Mesendoderm (in vitro differentiated cells): ENCODE data around the gene FOXP1.
"Not testable (repeated sequence)": the region's sequence is repeated elsewhere in the genome, so short reads cannot be mapped to it uniquely, and the experiment has no call there.

Source experiments
- DNase-seq: peaks from one replicate; pipeline ENCODE4 v3.0.0; 2013
- H2AK5ac ChIP-seq: 2 replicates; pipeline ENCODE4 v1.6.1; 2013; ENCODE audit warnings: low read length, inconsistent platforms
- H2BK120ac ChIP-seq: 2 replicates; pipeline ENCODE4 v1.6.1; 2013; ENCODE audit warnings: low read depth, mild to moderate bottlenecking, low read length, moderate library complexity, mixed read lengths
- H2BK15ac ChIP-seq: replicated peaks from 2 replicates; pipeline ENCODE4 v1.6.1; 2013; ENCODE audit warnings: low read depth, mild to moderate bottlenecking, moderate library complexity
- H2BK5ac ChIP-seq: 2 replicates; pipeline ENCODE4 v1.6.1; 2013; ENCODE audit warnings: low read length, inconsistent platforms
- H3K18ac ChIP-seq: 2 replicates; pipeline ENCODE4 v1.6.1; 2013; ENCODE audit warnings: mild to moderate bottlenecking, low read length, mixed read lengths
- H3K23ac ChIP-seq: one replicate; pipeline ENCODE4 v1.6.1; 2013; ENCODE audit warnings: low read length
- H3K27ac ChIP-seq: 2 replicates; pipeline ENCODE4 v1.5.1; 2013; ENCODE audit warnings: low read depth, mild to moderate bottlenecking, inconsistent platforms, low read length, moderate library complexity
- H3K27me3 ChIP-seq: 2 replicates; pipeline ENCODE4 v1.6.1; 2013; ENCODE audit warnings: low read length, control low read depth, mild to moderate bottlenecking, inconsistent platforms; ENCODE audit not compliant: insufficient read depth, poor library complexity
- H3K36me3 ChIP-seq: 2 replicates; pipeline ENCODE4 v1.6.1; 2013; ENCODE audit warnings: low read length, inconsistent platforms; ENCODE audit not compliant: control insufficient read depth, insufficient read depth
- H3K4ac ChIP-seq: one replicate; pipeline ENCODE4 v1.6.1; 2013; ENCODE audit warnings: low read depth, mild to moderate bottlenecking, low read length, moderate library complexity
- H3K4me1 ChIP-seq: 2 replicates; pipeline ENCODE4 v1.6.1; 2013; ENCODE audit warnings: low read depth, low read length, inconsistent platforms; ENCODE audit not compliant: control insufficient read depth
- H3K4me2 ChIP-seq: 2 replicates; pipeline ENCODE4 v1.6.1; 2013; ENCODE audit warnings: low read length
- H3K4me3 ChIP-seq: 2 replicates; pipeline ENCODE4 v1.5.1; 2013; ENCODE audit warnings: mild to moderate bottlenecking, low read length
- H3K56ac ChIP-seq: one replicate; pipeline ENCODE4 v1.6.1; 2013; ENCODE audit warnings: low read length
- H3K79me1 ChIP-seq: 2 replicates; pipeline ENCODE4 v1.6.1; 2013; ENCODE audit warnings: low read length, inconsistent platforms
- H3K79me2 ChIP-seq: 2 replicates; pipeline ENCODE4 v1.6.1; 2013; ENCODE audit warnings: mild to moderate bottlenecking, low read length; ENCODE audit not compliant: control insufficient read depth, insufficient read depth
- H3K9ac ChIP-seq: 2 replicates; pipeline ENCODE4 v1.6.1; 2013; ENCODE audit warnings: low read length, inconsistent platforms
- H4K5ac ChIP-seq: one replicate; pipeline ENCODE4 v1.6.1; 2013; ENCODE audit warnings: low read length
- H4K8ac ChIP-seq: one replicate; pipeline ENCODE4 v1.6.1; 2013; ENCODE audit warnings: low read depth, mild to moderate bottlenecking, control low read depth, low read length, moderate library complexity
- WGBS: extraction: QIAGEN DNeasy Blood & Tissue Kit; methylation state at CpG from one replicate; pipeline ENCODE4 v1.1.7; 2013; ENCODE audit warnings: low lambda C conversion rate, missing lambda C conversion rate; ENCODE audit not compliant: insufficient coverage; ENCODE audit errors: extremely low coverage; 5-methylcytosine and 5-hydroxymethylcytosine counted together

The FOXP1 gene

DNA sequence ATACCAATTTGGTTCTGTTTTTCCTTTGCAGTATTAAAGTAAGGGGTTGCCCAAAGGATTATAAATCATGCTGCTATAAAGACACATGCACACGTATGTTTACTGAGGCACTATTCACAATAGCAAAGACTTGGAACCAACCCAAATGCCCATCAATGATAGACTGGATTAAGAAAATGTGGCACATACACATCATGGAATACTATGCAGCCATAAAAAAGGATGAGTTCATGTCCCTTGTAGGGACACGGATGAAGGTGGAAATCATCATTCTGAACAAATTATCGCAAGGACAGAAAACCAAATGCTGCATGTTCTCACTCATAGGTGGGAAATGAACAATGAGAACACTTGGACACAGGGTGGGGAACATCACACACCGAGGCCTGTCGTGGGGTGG lies 259.3 kb downstream of the FOXP1 start:
- not testable (repeated sequence) for H4K8ac ChIP-seq, H3K4ac ChIP-seq, H4K5ac ChIP-seq, H3K27me3 ChIP-seq, H3K18ac ChIP-seq, H2BK5ac ChIP-seq, H3K36me3 ChIP-seq, DNase-seq, H3K23ac ChIP-seq, H3K79me1 ChIP-seq, H3K27ac ChIP-seq, H2AK5ac ChIP-seq, H3K9ac ChIP-seq, H2BK15ac ChIP-seq, H3K4me2 ChIP-seq, H2BK120ac ChIP-seq, H3K4me1 ChIP-seq, H3K79me2 ChIP-seq, H3K4me3 ChIP-seq, H3K56ac ChIP-seq
- no CpG with 5 or more reads among the region's 5 CpGs for whole genome bisulfite sequencing

DNA sequence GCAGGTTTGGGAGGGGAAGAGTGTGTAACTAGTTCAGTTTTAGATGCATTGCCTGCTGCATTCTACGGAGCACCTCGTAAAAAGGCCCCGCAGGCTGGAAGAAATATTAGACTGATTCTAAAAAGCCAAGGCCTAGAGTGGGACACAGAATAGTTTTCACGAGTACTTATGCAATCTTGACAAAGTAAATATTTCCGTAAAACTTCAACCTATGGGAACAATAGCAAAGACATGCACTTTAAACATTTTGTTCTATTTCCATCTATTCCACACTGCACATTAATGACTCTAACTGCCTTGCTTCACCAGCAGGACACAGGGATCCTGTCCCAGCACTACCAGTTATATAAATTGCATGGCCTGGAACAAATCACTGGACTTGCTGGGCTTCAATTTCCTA lies 260.0 kb downstream of the FOXP1 start:
- Histone ChIP-seq H3K36me3 (no peaks in the 10 kb centered on the region), H2BK5ac (no peak overlapping the region), H3K9ac (no peak overlapping the region), H3K27me3 (no peaks in the 10 kb centered on the region), H3K79me1 (no peaks in the 10 kb centered on the region), H3K4me1 (no peaks in the 10 kb centered on the region), H4K8ac (no peak overlapping the region), H3K79me2 (no peaks in the 10 kb centered on the region), H3K23ac (no peak overlapping the region), H2BK15ac (no peak overlapping the region), H4K5ac (no peak overlapping the region), H3K18ac (no peak overlapping the region), H3K27ac (no peak overlapping the region), H3K4me2 (no peak overlapping the region), H2BK120ac (no peak overlapping the region), H3K56ac (no peak overlapping the region), H3K4ac (no peak overlapping the region), H2AK5ac (no peak overlapping the region), H3K4me3 (no peak overlapping the region)
- no peak for DNase-seq
- WGBS: no CpG with 5 or more reads among the region's 5 CpGs

DNA sequence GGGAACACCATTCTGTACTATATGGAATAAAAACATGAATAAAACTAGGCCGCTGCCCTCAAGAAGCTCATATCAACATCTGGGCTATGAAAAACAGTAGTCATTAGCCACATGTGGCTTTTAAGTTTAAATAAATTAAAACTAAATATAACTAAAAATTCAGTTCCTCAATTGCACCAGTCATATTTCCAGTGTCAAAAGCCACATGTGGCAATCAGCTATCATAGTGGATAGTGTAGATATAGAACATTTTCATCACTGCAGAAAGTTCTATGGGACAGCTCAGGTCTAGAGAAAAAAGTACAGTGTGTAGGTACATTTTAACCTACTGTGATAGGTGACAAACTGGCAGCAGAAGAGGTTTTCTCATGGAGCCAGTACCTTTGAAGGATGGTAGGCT lies 261.4 kb downstream of the FOXP1 start:
- DNase-seq: no peak
- no peak overlapping the region for H2BK15ac ChIP-seq
- no peak overlapping the region for H3K4ac ChIP-seq
- no peaks in the 10 kb centered on the region for H3K27me3 ChIP-seq
- no peak overlapping the region for H3K4me2 ChIP-seq
- no peaks in the 10 kb centered on the region for H3K4me1 ChIP-seq
- H3K4me3 ChIP-seq: no peak overlapping the region
- no peaks in the 10 kb centered on the region for H3K36me3 ChIP-seq
- H3K9ac ChIP-seq: no peak overlapping the region
- H4K5ac ChIP-seq: no peak overlapping the region
- H2BK120ac ChIP-seq: no peak overlapping the region
- no peak overlapping the region for H2AK5ac ChIP-seq
- no peak overlapping the region for H3K27ac ChIP-seq
- no peak overlapping the region for H3K23ac ChIP-seq
- no CpG with 5 or more reads among the region's 1 CpG for WGBS
- H3K56ac ChIP-seq: no peak overlapping the region
- H3K18ac ChIP-seq: no peak overlapping the region
- H3K79me2 ChIP-seq: no peaks in the 10 kb centered on the region
- H3K79me1 ChIP-seq: no peaks in the 10 kb centered on the region
- no peak overlapping the region for H4K8ac ChIP-seq
- no peak overlapping the region for H2BK5ac ChIP-seq

DNA sequence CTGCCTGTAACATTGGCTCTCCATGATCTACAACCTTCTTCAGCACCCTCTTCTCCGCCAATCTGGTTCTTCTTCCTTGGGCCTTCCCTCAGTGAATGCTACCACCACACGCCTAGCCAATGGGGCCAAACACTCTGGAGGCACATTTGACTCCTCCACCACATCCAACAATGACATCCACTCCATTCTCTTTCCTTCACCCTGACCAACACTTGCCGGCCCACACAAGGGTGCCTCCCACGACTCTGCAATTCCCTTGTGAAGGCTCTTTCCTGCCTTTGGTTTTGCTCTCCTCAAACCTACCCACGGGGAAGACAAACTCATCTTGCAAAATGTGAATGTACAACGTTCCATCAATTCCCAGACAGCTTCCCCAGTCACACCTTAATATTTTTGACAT lies 263.8 kb downstream of the FOXP1 start:
- no peak overlapping the region for H2BK15ac ChIP-seq
- H3K79me2 ChIP-seq: no peaks in the 10 kb centered on the region
- no peak overlapping the region for H3K4ac ChIP-seq
- no peaks in the 10 kb centered on the region for H3K4me1 ChIP-seq
- no peaks in the 10 kb centered on the region for H3K27me3 ChIP-seq
- no peak overlapping the region for H3K9ac ChIP-seq
- WGBS: no CpG with 5 or more reads among the region's 6 CpGs
- no peak for DNase-seq
- no peak overlapping the region for H3K4me3 ChIP-seq
- H4K8ac ChIP-seq: no peak overlapping the region
- no peaks in the 10 kb centered on the region for H3K36me3 ChIP-seq
- H3K79me1 ChIP-seq: no peaks in the 10 kb centered on the region
- no peak overlapping the region for H3K18ac ChIP-seq
- no peak overlapping the region for H3K23ac ChIP-seq
- H3K4me2 ChIP-seq: no peak overlapping the region
- H2BK120ac ChIP-seq: no peak overlapping the region
- H2AK5ac ChIP-seq: no peak overlapping the region
- no peak overlapping the region for H2BK5ac ChIP-seq
- no peak overlapping the region for H3K56ac ChIP-seq
- H4K5ac ChIP-seq: no peak overlapping the region
- no peak overlapping the region for H3K27ac ChIP-seq

DNA sequence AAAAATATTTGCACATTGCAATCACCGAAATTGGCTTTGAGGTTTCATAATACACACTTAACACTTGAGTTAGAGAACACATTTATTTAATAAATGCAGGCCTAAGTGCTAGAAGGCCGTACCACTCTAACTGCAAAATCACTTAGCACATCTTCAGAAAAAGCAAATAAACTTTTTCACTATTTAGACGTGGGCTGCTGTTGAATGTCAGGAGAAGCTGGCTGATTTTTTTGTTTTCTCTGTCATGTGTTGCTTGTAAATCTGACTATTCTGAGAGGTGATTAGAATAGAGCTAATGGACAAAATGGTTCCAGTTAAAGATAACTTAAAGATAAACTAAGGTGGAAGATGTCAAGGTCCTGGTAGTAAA lies 265.1 kb downstream of the FOXP1 start:
- no peak overlapping the region for H3K27ac ChIP-seq

DNA sequence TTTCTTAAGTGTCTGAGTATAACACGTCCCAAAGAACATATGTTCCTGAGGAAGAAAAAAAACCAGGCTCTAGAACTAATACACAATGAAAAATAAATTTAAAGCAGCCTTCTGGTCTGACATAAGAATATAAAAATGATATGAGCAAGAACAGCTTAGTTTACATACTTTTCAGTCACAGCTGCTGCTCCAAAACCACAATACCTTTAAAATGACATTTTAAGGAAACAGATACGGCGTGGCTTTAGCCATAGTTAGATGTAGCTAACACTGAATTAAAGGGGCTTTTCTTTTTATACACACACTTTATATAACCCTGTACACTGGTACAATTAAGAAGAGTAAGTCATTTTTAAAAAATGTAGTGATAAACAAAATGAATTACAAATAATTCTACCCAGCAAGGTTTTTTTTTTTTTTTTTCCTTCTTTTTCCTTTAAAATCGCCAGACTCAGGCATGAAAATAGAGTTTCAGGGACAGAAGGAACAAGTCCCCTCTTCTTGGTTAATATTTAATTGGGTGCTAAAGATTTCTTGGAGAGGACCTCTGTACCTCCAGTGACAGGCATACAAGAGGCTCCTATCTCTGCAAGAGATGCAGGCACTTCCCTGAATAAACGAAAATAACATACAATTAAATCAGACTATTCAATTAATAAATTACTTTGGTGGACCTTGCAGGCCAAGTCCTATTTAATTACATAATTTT lies 265.6 kb downstream of the FOXP1 start:
- no peak overlapping the region for H4K5ac ChIP-seq
- H2BK15ac ChIP-seq: no peak overlapping the region
- no peak for DNase-seq
- H3K79me1 ChIP-seq: no peaks in the 10 kb centered on the region
- no peak overlapping the region for H3K23ac ChIP-seq
- no peak overlapping the region for H2BK5ac ChIP-seq
- no peak overlapping the region for H4K8ac ChIP-seq
- H3K9ac ChIP-seq: no peak overlapping the region
- no peaks in the 10 kb centered on the region for H3K4me1 ChIP-seq
- no peak overlapping the region for H2AK5ac ChIP-seq
- no peaks in the 10 kb centered on the region for H3K27me3 ChIP-seq
- H3K4ac ChIP-seq: no peak overlapping the region
- no peaks in the 10 kb centered on the region for H3K36me3 ChIP-seq
- no peak overlapping the region for H3K4me2 ChIP-seq
- H2BK120ac ChIP-seq: no peak overlapping the region
- no peak overlapping the region for H3K18ac ChIP-seq
- H3K56ac ChIP-seq: no peak overlapping the region
- H3K79me2 ChIP-seq: no peaks in the 10 kb centered on the region
- H3K27ac ChIP-seq: no peak overlapping the region
- whole genome bisulfite sequencing: no CpG with 5 or more reads among the region's 5 CpGs
- H3K4me3 ChIP-seq: no peak overlapping the region

More for the DNA sequence above, 265.1 kb downstream of the FOXP1 start:
- WGBS: no CpG with 5 or more reads among the region's 3 CpGs
- Histone ChIP-seq H3K79me2 (no peaks in the 10 kb centered on the region), H3K4ac (no peak overlapping the region), H3K18ac (no peak overlapping the region), H2BK5ac (no peak overlapping the region), H3K36me3 (no peaks in the 10 kb centered on the region), H2AK5ac (no peak overlapping the region), H2BK15ac (no peak overlapping the region), H3K79me1 (no peaks in the 10 kb centered on the region), H3K4me2 (no peak overlapping the region), H3K23ac (no peak overlapping the region), H4K5ac (no peak overlapping the region), H3K4me3 (no peak overlapping the region), H3K4me1 (no peaks in the 10 kb centered on the region), H3K9ac (no peak overlapping the region), H4K8ac (no peak overlapping the region), H3K56ac (no peak overlapping the region), H3K27me3 (no peaks in the 10 kb centered on the region), H2BK120ac (no peak overlapping the region)
- no peak for DNase-seq
